Esophagus muscularis mucosa (tissue), 4 donors: ENCODE measurements around the gene ADAM22.

Experiments used
- CTCF ChIP-seq, 3 experiments: fragments of 200-600 bp in 2 of 3; fragments of 450-650 bp in 1 of 3; sonication (generic) in 2 of 3; IDR thresholded peaks; one replicate each; pipeline ENCODE4 v1.5.1; 2017 to 2019; ENCODE audit warnings: antibody characterized with exemption in 3 of 3, mild to moderate bottlenecking in 2 of 3, moderate library complexity in 1 of 3
- EP300 ChIP-seq: sonication (generic); formaldehyde crosslinking; IDR thresholded peaks from one replicate; pipeline ENCODE4 v1.6.1; 2017; ENCODE audit warnings: antibody characterized with exemption
- POLR2A ChIP-seq: fragments of 450-650 bp; IDR thresholded peaks from one replicate; pipeline ENCODE4 v1.6.1; 2017; ENCODE audit warnings: antibody characterized with exemption, moderate library complexity, mild to moderate bottlenecking, low read depth
- POLR2AphosphoS5 ChIP-seq, 2 donors: sonication (generic); formaldehyde crosslinking; IDR thresholded peaks; one replicate each; pipeline ENCODE4 v1.6.1; 2017; ENCODE audit warnings: antibody characterized with exemption in 2 of 2

- TF ChIP-seq CTCF (IDR thresholded peaks at IDR 0.05) (no peak), EP300 (no peak), POLR2A (no peak), POLR2AphosphoS5 (IDR thresholded peaks at IDR 0.05) (no peak)
Measured at GRCh38 chr7:88226886-88227516, 292.9 kb downstream of the ADAM22 start.
